ENCODE data around the gene SMIM36. TPM values are rescaled to one million over a fixed set of nuclear protein-coding genes. Genes with fewer than 3 reads are reported as not detected.

Gene SMIM36
- total and polyA plus RNA-seq, 2 experiments from 2014 or later, result not detected

- Mint-ChIP-seq H3K27ac (no peak overlapping the region), H3K4me1 (no peaks in the 10 kb centered on the region), H3K4me3 (no peak overlapping the region), H3K27me3 (ENCODE audit: insufficient read depth, low read depth, poor library complexity) (no peaks in the 10 kb centered on the region), H3K9me3 (no peaks in the 10 kb centered on the region), H3K36me3 (ENCODE audit: low read depth) (no peaks in the 10 kb centered on the region)
- ATAC-seq (no peak), DNase-seq (ENCODE audit: low spot score) (no peak)
- H2AFZ ChIP-seq, result no peak overlapping the region
- no peaks in the 10 kb centered on the region for H4K20me1 ChIP-seq (replicated peaks; ENCODE audit: insufficient read depth)
- no peaks in the 10 kb centered on the region; the same call in 1 of the 2 replicates for H3K9me2 ChIP-seq (ENCODE audit: insufficient read depth)
- H3K27me3 ChIP-seq (ENCODE audit: insufficient read depth), result no peaks in the 10 kb centered on the region
- H3F3A ChIP-seq (replicated peaks; ENCODE audit: low read depth), result no peaks in the 10 kb centered on the region
- H3K36me3 ChIP-seq (ENCODE audit: insufficient read depth), result no peaks in the 10 kb centered on the region
- H3K79me2 ChIP-seq (replicated peaks; ENCODE audit: insufficient read depth), result no peaks in the 10 kb centered on the region
- no peaks in the 10 kb centered on the region for H3K4me1 ChIP-seq (ENCODE audit: insufficient read depth)
- no peak for TF ChIP-seq JUNB (IDR thresholded peaks at IDR 0.05; ENCODE audit: unreplicated experiment)
- H3K4me3 ChIP-seq, result no peak overlapping the region
- no peak overlapping the region for H3K27ac ChIP-seq (ENCODE audit: low read depth)
- H3K4me2 ChIP-seq, result no peak overlapping the region
These were observed 9.2 kb upstream of the SMIM36 start for GRCh38 chr17:55520402-55520801.

GRCh38 chr17:55518510-55518909 is 7.3 kb upstream of the SMIM36 start:
- Histone ChIP-seq H3K27ac (ENCODE audit: low read depth) (no peak overlapping the region), H3K4me1 (ENCODE audit: insufficient read depth) (no peaks in the 10 kb centered on the region), H2AFZ (no peak overlapping the region), H3K4me2 (no peak overlapping the region), H3K27me3 (ENCODE audit: insufficient read depth) (no peaks in the 10 kb centered on the region), H3K4me3 (no peak overlapping the region), H4K20me1 (replicated peaks; ENCODE audit: insufficient read depth) (no peaks in the 10 kb centered on the region), H3K9me2 (ENCODE audit: insufficient read depth) (no peaks in the 10 kb centered on the region; the same call in 1 of the 2 replicates), H3K79me2 (replicated peaks; ENCODE audit: insufficient read depth) (no peaks in the 10 kb centered on the region), H3F3A (replicated peaks; ENCODE audit: low read depth) (no peaks in the 10 kb centered on the region), H3K36me3 (ENCODE audit: insufficient read depth) (no peaks in the 10 kb centered on the region)
- Mint-ChIP-seq H3K9me3 (no peaks in the 10 kb centered on the region), H3K36me3 (ENCODE audit: low read depth) (no peaks in the 10 kb centered on the region), H3K27me3 (ENCODE audit: insufficient read depth, low read depth, poor library complexity) (no peaks in the 10 kb centered on the region), H3K4me3 (no peak overlapping the region), H3K4me1 (peaks cover 3% of the 10 kb centered on the region; the same call in 2 of the 3 replicates), H3K27ac (no peak overlapping the region)
- no peak for DNase-seq (ENCODE audit: low spot score)
- ATAC-seq, result no peak
- no peak for TF ChIP-seq EZH2phosphoT487 (IDR thresholded peaks at IDR 0.05; ENCODE audit: unreplicated experiment)
- no peak for TF ChIP-seq JUNB (IDR thresholded peaks at IDR 0.05; ENCODE audit: unreplicated experiment)
- no peak for TF ChIP-seq ETS1 (IDR thresholded peaks at IDR 0.05)
- TF ChIP-seq STAT1 (IDR thresholded peaks at IDR 0.05; ENCODE audit: unreplicated experiment), result no peak
- TF ChIP-seq ZNF331 (CRISPR knock-in tag; IDR thresholded peaks at IDR 0.05; ENCODE audit: low read depth), result no peak
- TF ChIP-seq EZH2 (IDR thresholded peaks at IDR 0.05; ENCODE audit: low read depth, unreplicated experiment), result no peak
- no peak for TF ChIP-seq NANOG (IDR thresholded peaks at IDR 0.05; ENCODE audit: borderline replicate concordance)
- no peak for TF ChIP-seq POLR2AphosphoS5 (IDR thresholded peaks at IDR 0.05; ENCODE audit: low read depth)
- TF ChIP-seq CREB1 (CRISPR knock-in tag; IDR thresholded peaks at IDR 0.05; ENCODE audit: low read depth), result no peak
- no peak for TF ChIP-seq ZNF114 (CRISPR knock-in tag; IDR thresholded peaks at IDR 0.05)
- TF ChIP-seq CTCF (conservative IDR thresholded peaks at IDR 0.05; ENCODE audit: low read depth in 2 of 2), result no peak
- no peak for TF ChIP-seq ZNF462 (CRISPR knock-in tag; IDR thresholded peaks at IDR 0.05)
